Stimulated activated naive CD4-positive, alpha-beta T cell treated with Interleukin-2 at 50 U/mL for 16 hours (primary cell): ENCODE results near the gene TIGAR.

Experiments used
- DNase-seq: peaks from one replicate; lab custom pipeline; 2025; lab: John Stamatoyannopoulos, UW

Gene TIGAR

GRCh38 chr12:4378772-4379171 lies 57.8 kb downstream of the TIGAR start:
- no peak for DNase-seq

- no peak for DNase-seq
Observed at GRCh38 chr12:4379405-4379804, 58.4 kb downstream of the TIGAR start, which contains the start of gene FGF23. FGF23 (minus strand) TSS chr12:4379712; CDS start chr12:4379582, 130 bp downstream.

DNA sequence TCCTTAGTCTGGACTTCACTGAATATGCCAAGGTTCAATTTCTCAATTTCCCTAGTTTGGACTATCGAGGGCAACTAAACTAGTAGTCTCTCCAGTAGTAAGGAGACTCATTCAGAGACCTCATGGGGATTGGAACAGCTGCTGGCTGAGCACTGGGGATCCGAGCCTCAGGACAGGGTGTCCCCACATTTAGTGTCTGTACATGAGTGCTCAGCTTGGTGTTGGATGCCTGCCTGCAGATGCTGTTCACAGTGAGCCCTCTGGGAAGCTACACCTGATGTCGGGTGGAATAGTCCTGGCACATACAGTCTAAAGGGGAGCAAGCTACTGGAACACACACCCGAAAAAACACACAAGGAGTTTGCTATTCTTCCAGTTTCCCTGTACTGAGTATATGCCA lies 59.3 kb downstream of the TIGAR start:
- no peak for DNase-seq

DNA sequence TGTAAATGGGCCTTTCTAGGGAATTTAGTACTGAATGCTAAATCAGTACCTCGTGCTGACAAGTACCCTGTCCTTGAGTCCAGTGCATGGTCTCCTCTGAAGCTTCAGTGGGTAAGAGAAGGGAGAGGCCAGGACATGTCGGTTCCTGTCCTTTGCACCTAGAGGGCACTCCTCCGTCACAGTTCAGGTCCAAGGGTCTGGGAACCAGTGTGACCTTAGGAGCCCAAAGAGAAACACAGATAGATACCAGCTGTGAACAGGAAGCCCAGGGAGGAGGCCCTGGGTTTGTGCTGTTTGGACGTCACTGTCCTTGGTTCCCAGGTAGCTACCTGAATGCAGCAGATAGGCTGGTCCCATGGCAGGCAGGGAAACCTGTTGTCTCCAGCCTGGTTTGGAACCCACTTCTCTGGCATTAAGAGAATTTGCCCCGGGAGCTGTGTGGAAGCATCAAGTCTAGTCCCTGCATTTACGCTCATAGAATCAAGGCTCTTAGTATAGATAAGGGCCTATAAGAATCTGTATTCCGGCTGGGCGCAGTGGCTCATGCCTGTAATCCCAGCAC lies 62.4 kb downstream of the TIGAR start:
- no peak for DNase-seq

DNA sequence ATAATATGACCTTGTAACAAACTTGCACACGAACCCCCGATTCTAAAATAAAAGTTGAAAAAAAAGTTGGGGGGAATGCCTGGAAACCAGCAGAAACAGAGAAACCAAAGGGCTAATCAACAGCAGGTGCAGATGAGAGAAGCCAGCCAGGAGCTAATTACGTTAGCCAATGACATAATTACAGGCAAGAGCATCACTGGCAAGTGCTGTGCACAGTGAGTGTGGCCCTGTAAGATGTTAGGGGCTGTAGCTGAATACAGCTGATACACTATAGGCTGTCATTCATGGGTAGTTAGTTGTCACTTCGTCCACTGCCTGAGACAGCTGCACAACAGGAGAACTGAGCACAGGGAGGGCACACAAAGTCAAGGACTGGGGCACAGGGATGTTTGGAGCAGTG lies 65.8 kb downstream of the TIGAR start:
- DNase-seq, result no peak

GRCh38 chr12:4387607-4388006 lies 66.6 kb downstream of the TIGAR start:
- DNase-seq, result no peak

GRCh38 chr12:4388032-4388431 lies 67.0 kb downstream of the TIGAR start:
- no peak for DNase-seq

DNA sequence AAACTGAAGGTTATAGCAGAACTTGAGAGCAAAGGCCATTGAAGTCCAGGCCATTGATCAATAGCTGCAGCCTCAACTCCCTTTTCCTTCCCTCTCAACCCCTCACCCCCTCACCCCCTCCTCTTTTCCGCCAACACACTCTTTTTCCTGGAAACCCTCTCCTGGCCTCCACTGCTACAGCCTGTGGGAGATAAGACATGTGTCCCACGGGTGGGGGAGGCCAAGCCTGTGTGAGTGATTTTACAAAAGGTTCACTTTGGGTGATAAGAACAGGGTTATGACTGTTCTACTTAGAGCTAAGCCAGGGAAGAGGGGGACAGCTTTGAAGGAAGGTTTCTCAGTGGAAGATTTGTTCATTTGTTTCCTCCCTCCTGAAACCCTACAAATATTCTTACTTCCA lies 67.6 kb downstream of the TIGAR start:
- no peak for DNase-seq

GRCh38 chr12:4392223-4392742 lies 71.3 kb downstream of the TIGAR start:
- DNase-seq, result no peak

GRCh38 chr12:4393211-4393610 lies 72.2 kb downstream of the TIGAR start:
- no peak for DNase-seq

DNA sequence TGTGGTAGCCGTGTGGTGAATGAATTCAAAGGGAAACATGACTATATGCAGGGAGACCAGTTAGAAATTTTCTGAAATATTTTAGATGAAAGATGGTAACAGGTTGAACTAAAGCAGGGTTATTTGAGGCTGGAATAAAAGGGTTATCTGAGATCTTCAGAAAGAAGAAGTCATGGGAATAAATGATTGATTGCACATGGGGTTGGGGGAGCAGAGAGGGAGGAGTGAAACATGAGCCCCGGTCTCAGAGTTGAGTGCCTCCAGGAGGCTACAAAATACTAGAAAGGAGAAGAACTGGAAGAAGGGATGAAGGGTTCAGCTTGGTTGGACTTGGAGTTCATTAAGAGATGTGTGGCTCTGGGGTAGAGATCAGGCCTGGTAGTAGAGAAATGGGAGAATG lies 74.8 kb downstream of the TIGAR start:
- DNase-seq, result no peak

- no peak for DNase-seq
Observed at GRCh38 chr12:4401117-4401516, 80.1 kb downstream of the TIGAR start.

DNA sequence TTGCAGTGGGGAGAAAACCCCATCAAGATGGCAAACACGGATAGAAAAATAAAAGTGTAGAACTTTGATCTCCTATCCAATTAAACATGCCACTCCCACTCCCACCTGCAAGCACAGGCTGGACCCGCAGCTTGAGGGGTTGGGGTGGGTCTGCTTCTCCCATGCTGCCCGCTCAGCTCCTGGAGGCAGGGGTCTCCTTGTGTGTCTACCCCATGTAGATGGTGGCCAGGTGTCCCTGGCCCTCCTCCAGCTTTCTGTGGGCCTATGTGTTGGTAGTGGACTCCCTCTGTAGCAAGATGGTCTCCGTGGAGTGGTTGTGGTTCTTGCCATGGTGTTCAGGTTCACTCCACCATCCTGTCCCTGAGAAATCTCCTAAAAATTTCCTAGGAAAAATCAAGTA lies 82.0 kb downstream of the TIGAR start:
- no peak for DNase-seq
